Lower leg skin (tissue), 4 donors: ENCODE data around the gene RIN1. TPM values are rescaled to one million over a fixed set of nuclear protein-coding genes. Genes with fewer than 3 reads are reported as not detected.

ENCODE experiments used
- DNase-seq, 2 donors: peaks; one replicate each; pipeline ENCODE4 v3.0.0-alpha.2; 2019; ENCODE audit warnings: low spot score in 2 of 2
- H3K4me3 ChIP-seq: fragments of 200-600 bp; sonication (generic); 2 replicates; pipeline ENCODE4 v1.5.1; 2017; ENCODE audit warnings: mild to moderate bottlenecking, low read depth; ENCODE audit not compliant: poor library complexity, severe bottlenecking
- CTCF ChIP-seq, 3 donors: fragments of 450-650 bp; IDR thresholded peaks; one replicate each; pipeline ENCODE4 v1.5.1; 2016; ENCODE audit warnings: antibody characterized with exemption in 3 of 3, mild to moderate bottlenecking in 3 of 3, moderate library complexity in 2 of 3
- POLR2A ChIP-seq, 2 donors: fragments of 450-650 bp; IDR thresholded peaks; one replicate each; pipeline ENCODE4 v1.6.1; 2016 to 2017; ENCODE audit warnings: antibody characterized with exemption in 2 of 2, mild to moderate bottlenecking in 1 of 2, moderate library complexity in 1 of 2
- WGBS, 2 donors: methylation state at CpG; one replicate each; pipeline ENCODE4 v1.1.5; 2018; 5-methylcytosine and 5-hydroxymethylcytosine counted together
- intact Hi-C: fragments of 100-400 bp; cut with DNase I; formaldehyde crosslinking; loops from one replicate; pipeline ENCODE4 v1.15.0; 2023; ENCODE audit warnings: low total_unique reads
- total RNA-seq, 4 donors: library from RNA; depleted of rRNA; stranded (reverse); fragments of >200 nt; gene quantifications; one replicate each; pipeline ENCODE4 v1.1.0, GENCODE V29; 2016

RIN1 gene
- total RNA-seq, 4 donors from 2014 or later: 48.3 to 56.9 (median 53.8) TPM

- TF ChIP-seq CTCF (IDR thresholded peaks at IDR 0.05): no peak
- no peak for TF ChIP-seq POLR2A (IDR thresholded peaks at IDR 0.05)
- 61 to 71% methylated on average over 5 to 15 of the region's 17 CpGs for WGBS, 2 donors
- DNase-seq: peak in 1 of 2 donors; percentile 84
- H3K4me3 ChIP-seq: no peak overlapping the region
- intact Hi-C loops: no loop called here
Measured at GRCh38 chr11:66314561-66315497, 21.4 kb downstream of the RIN1 start.

GRCh38 chr11:66314186-66314501, 22.1 kb downstream of the RIN1 start:
- intact Hi-C loops: no loop called here
- H3K4me3 ChIP-seq: no peak overlapping the region
- no peak for DNase-seq
- TF ChIP-seq CTCF (IDR thresholded peaks at IDR 0.05) (no peak), POLR2A (IDR thresholded peaks at IDR 0.05) (no peak)
- WGBS, 2 donors: 71 to 75% methylated on average over 1 of the region's 1 CpG

GRCh38 chr11:66313321-66314185, 22.7 kb downstream of the RIN1 start:
- TF ChIP-seq POLR2A (IDR thresholded peaks at IDR 0.05): no peak
- 40% methylated on average over 33 to 38 of the region's 38 CpGs for WGBS, 2 donors
- DNase-seq: peak in 1 of 2 donors; percentile 89
- intact Hi-C loops: no loop called here
- H3K4me3 ChIP-seq: peak overlapping the region; percentile 11

- intact Hi-C loops: no loop called here
- 3 to 5% methylated on average over 16 to 19 of the region's 52 CpGs for WGBS, 2 donors
- peak overlapping the region; percentile 30 for H3K4me3 ChIP-seq
- peak; percentile 99 to 100 for DNase-seq
- TF ChIP-seq CTCF (IDR thresholded peaks at IDR 0.05): no peak
- no peak for TF ChIP-seq POLR2A (IDR thresholded peaks at IDR 0.05)
Measured at GRCh38 chr11:66312549-66313320, 23.5 kb downstream of the RIN1 start.

GRCh38 chr11:66311965-66312548, 24.2 kb downstream of the RIN1 start:
- no peak for TF ChIP-seq POLR2A (IDR thresholded peaks at IDR 0.05)
- TF ChIP-seq CTCF (IDR thresholded peaks at IDR 0.05): peak in 1 of 3 donors; percentile 74
- intact Hi-C loops: no loop called here
- 0% methylated on average over 33 to 38 of the region's 44 CpGs for WGBS, 2 donors
- peak; percentile 93 to 98 for DNase-seq
- peak overlapping the region; percentile 30 for H3K4me3 ChIP-seq
